NAMALWA (cell line): ENCODE measurements around the gene NDUFV2.
"Not testable (repeated sequence)": the region's sequence is repeated elsewhere in the genome, so short reads cannot be mapped to it uniquely, and the experiment has no call there.

Experiments used
- DNase-seq: peaks from one replicate; pipeline ENCODE4 v3.0.0-alpha.2; 2015; ENCODE audit warnings: low spot score

NDUFV2 gene

DNA sequence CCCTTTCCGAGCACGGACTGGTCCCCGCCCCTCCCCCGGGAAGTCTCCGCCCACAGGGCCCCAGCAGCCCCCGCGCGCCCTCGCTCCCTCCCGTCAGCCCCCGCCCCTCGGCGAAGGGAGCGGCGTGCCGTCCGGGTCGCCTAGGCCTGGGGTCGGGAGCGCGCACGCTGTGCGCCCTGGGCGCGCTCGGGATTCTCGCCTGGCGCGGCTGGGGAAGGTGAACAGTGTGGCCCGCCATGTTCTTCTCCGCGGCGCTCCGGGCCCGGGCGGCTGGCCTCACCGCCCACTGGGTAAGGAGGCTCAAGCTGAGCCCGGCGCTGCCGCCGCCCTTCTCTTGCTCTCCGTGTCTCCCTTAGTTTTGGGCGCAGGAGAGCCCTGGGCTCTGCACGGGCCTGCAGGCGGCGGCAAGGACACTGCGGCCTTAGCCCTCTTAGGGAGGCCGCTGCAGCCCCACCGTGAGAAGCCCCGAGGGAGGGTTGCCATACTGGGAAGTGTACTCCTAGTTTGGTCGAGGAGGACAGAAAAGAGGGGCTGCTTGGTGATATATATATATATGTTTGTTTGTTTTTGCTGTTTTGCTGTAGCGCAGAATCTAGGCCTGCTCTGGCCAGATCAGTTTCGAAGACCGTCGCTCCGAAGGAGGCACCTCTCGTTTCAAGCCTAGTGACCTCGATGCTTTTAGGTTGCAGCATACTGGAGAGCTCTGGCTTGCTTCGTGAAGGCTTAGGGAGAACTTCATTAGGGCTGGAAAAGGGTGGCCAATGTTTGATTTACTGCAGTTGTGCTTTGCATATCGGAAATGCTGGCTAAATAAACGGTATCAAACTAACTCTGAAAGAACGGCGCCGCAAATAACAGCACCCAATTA lies at the start of gene NDUFV2:
Gene NDUFV2, plus strand, starts transcription at position 192 of the 868 bp plus-strand sequence. Its CDS starts 45 bp downstream, at position 237.
- DNase-seq: peak; percentile 96

DNA sequence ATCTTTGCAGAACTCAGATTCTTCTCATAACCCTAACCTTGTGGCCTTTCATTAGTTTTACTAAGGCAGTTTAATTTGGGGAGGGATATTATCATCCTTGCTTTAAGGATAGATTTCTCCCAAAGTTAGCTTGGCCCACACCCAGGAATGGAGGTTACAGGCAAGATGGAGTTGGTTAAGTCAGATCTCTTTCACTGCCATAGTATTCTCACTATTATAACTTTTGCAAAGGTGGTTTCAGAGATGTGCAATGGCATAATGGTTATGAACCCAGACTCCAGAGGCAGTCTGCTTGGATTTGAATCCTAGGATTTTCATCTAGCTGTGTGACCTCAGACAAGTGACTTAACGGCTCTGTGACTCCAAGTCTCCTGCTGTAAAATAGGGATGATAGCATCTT lies 48.7 kb upstream of the NDUFV2 start:
- no peak for DNase-seq

DNA sequence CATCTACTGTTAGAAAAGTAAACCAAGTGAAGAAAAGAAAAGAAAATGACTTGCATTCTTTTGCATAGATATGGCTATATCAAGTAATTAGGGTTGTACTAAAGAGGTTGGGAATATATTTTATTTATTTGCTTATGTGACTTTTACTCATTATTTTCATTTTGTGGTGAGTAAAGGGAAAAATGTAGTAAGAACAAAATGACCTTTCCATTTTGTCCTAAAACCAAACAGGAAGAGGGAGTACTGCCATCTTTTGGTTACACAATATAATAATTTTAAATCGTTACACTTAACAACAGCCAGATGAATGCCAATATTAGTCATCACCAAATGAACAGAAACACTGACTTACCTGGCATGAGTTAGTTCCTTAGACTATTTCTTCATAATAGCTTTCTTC lies 47.3 kb upstream of the NDUFV2 start:
- peak; percentile 15 for DNase-seq

DNA sequence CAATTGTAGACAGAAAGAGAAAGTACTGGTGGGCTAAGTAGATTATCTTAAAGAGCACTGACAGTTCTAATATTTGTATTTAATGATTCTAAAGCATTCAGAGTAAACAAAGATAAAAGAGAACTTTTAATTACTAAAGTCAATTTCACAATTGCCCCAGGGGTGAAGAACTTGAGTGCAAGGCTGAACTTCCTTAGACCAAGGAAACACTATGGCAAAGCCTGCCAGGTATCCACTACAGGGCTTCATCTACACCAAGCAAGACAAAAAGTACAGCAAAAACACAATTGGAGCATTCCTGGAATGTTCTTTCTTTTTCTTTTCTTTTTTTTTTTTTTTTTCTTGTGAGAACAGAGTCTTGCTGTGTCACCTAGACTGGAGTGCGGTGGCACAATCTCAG lies 46.9 kb upstream of the NDUFV2 start:
- no peak for DNase-seq

DNA sequence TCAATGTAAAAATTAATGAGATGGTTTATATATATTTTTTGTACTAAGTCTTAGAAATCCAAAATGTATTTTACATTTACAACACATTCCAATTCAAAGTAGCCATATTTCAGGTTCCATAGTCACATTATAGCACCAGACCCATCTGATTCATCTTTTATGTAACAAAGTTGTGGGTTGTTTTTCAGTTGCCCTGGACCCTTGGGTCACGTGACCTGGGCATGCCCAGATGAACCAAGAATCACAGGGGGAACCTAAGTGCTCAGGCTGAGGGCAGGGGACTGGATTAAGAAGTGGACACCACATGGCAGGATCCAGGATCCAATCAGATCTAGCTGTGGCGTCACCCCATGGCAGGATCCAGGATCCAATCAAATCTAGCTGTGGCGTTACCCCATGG lies 44.9 kb upstream of the NDUFV2 start:
- DNase-seq: no peak

DNA sequence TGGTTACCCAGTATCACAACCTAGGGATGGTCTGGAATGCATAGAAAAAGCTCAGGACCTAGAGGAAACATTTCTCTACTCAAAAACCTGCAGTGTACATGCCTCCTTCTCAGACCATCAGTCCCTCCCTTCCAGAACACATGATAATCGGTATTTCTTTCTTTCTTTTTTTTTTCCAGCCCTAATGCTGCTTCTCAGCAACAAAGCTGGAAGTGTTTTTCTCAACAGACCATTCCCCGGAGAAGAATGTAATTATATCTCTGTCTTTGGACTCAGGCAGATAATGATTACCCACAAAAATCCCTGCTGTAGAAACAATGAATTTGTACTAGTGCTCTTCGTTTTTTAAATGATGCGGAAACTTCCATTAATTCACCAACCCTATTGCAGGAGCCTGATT lies 44.1 kb upstream of the NDUFV2 start:
- no peak for DNase-seq

DNA sequence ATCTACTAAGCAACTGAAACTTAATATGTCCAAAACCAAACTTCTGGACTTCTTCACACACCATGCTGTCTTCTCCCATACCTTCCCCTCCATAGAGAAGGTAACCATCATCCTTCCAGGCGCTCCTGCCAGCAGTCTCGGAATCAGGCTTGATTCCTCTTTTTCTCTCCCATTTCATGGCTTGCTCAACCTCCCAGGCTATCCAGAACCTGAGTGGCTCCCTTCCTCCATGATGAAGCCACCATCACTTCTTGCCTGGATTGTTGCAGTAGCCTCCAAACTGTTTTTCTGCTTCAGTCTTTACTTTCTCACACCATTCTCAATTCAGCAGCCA lies 40.1 kb upstream of the NDUFV2 start:
- no peak for DNase-seq

DNA sequence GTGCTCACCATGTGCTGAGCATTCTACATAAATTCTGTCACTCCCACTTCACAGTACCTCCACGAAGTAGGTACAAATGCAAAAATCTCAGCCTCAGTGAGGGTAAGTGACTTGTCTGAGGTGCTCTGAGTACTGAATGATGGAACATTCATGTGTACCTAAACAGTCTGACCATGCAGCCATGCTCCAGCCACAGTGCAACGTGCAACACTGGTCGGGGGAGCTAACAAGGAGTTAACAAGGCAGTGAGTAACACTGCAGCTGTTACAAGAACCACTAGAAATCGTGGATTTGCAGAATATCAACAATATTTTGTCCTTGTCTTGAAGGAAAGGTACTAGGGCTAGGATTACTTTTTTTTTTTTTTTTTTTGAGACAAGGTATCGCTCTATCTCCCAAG lies 36.6 kb upstream of the NDUFV2 start:
- DNase-seq: no peak

DNA sequence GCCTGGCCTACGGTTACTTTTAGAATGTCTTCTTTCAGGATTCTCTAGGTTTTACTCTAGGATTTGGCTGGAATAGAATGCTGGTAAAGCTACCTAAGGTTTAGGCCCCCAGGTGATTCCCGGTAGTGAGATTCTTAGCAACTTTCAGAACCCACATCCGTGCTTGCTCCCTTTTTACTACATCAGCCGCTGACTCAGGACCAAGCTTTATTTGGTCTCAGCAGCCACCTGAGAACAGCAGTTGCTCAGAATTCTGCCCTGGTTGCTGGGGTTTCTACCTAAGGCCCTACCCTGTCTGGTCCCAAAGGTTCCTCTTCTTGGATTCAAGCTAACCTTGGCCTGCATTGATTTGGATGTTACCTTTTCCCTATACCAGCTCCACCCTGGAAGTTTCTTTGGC lies 36.1 kb upstream of the NDUFV2 start:
- DNase-seq: no peak

DNA sequence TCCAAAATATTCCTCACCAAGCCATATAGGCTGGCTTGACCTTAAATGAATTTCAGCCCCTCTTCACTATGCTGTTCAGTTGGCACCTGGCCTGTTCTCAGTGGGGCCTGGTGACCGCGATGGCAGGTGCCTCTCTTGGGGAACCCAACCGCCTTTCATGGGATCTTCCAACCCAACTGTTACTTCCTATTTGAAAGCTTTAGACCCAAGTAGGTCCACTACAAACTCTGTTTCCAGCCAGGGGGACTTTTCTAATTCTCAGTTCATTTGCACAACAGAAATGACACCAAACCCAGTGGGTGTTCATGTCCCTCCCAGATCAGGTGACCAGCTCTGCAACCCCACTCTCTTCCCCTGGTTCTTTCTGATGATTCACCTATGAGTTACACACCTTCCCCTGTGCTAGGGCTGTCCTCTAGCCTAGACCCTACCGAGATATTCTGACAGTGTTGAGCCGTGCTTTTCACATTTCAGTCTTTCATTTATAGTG lies 35.6 kb upstream of the NDUFV2 start:
- DNase-seq: peak; percentile 37

DNA sequence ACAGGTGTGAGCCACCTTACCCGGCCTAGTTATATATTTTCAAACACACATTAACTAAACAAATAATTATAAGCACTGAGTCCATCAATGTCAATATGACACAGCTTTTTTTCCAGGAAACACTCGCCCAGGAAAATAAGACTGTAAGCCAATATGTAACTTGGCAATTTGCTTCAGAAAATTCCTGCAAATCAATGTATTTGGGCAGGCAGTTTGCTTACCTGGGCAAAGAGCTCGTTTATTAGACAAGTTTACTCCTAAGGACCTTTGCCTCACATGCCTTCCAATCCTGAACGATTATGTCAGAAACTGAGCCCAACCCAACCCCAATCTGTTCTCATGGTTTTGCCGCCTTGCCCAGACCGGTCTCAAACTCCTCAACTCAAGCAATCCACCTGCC lies 34.7 kb upstream of the NDUFV2 start:
- no peak for DNase-seq

DNA sequence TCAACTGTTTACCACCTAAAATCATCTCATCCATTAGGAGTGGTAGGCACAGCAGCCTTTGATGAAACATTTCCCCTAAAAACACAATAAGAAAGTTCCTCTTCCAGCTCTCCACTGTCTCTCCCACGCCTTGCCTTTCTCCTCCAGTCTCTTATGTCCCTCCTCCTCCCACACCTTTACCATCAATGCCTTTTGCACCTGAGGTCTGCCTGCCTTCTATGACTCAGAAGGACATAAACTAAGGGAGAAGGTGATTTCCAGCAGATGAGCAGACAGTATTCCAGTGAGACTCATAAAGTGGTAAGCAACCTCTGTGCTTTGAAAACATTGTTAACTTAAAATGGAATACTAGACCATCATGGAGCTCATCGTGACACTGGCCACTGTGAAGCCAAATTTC lies 34.2 kb upstream of the NDUFV2 start:
- DNase-seq: no peak

DNA sequence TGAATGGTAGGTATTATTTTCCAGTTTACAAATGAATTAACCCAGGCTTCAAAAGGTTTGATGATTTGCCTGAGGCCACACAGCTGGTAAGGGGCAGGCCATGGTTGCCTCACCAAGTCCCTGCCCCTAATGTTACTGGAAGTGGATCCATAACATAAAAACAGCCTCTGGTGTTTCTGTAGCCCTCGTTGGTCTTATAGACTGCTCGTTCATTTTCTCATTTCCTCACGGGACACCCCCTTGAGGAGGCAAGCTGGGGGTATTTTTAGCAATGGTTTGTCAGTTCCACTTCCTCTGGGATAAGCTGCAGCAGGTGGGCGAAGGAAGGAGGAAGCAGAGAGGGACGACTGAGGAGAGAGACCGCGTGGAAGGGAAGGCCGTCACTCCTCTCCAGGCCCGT lies 32.9 kb upstream of the NDUFV2 start:
- DNase-seq: no peak

DNA sequence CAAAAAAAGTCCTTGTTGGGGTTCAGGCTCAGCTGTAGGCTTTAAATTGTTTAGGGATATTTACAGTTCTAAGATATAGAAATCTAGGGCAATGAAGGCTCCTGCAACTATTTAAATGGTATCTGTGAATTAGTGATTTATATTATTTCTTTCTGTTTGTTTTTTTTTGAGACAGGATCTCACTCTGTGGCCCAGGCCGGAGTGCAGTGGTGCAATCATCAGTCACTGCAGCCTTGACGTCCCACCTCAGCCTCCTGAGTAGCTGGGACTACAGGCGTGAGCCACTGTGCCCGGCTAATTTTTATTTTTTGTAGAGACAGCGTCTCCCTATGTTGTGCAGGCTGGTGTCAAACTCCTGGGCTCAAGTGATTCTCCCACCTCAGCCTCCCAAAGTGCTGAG lies 32.3 kb upstream of the NDUFV2 start:
- no peak for DNase-seq

DNA sequence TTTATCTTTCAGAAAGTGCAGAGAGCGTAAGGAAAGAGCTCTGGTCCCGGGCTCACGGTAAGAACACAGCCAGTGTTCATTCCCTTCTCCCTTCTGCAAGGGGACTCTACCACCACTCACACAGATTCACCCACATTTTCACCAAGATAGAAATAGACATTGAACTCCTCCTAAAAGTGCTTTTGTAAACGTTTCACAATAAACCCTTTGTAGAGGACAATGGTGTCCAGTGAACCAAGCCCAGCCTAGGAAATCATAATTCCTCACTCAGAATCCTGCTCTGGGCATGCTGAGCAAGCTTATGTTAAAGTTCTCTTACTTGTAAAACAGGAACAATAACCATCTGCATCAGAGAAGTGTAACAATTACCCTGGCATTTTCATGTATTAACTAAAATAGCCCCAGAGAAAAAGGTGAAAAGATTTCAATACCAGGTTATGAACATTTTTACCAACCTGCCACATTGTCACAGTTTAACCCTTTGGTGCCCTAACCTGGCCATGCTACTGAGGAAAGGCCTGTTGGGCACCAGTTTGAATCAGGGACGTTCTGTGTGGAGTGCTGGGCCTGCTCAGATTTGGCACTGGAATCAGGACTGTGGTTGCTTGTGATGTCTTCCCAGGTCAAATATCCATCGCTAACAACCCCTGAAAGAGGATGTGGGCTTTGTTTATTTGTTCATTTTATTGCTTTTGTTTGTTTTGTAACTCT lies 22.5 kb upstream of the NDUFV2 start:
- no peak for DNase-seq

DNA sequence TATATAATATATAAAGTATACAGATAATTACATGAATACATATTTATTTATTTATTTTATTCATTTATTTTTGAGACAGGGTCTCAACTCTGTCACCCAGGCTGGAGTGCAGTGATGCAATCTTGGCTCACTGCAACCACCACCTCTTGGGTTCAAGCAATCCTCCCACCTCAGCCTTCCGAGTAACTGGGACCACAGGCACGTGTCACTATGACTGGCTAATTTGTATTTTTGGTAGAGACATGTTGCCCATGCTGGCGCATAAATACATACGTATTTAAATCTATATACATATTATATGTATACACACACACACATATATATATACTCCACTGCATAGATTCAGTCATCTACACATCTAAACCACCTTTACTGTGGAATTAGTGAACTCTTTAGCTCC lies 20.6 kb upstream of the NDUFV2 start:
- DNase-seq: no peak

DNA sequence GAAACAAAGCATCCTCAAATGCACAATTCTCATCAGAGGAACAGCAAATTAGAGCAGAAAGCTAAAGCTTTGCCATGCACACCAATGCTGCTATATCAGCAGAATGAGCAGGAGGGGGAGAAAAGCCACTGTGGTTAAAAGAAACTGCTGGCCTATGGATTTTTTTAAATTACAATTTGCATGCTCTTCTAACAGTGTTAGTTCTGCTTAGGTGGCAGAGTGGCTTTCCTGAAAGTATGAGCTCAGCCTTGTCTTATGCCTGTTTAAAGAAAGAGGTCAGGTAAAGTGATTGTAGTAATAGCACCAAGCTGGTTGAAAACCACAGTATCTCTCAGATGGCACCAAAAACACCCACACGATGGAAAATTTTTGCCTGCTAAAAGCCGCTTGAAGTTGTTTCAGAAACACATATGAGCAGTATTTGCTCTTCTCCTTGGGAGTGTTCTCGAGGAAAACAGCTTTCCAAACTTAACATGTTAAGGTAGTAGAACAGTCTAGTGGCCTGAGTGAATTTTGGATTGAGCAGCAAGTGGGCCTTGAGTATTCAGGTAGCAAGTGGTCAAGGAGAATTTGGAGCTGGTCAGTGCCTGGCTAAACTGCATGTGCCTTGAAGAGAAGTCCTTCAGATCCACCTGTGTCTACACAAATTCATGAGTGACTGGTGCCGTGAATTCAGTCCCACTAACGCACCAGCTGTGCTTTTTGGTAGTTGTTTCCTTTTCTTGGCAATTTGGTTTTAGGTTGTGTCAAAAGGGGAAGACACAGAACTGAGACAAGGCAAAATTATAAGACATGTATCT lies 19.6 kb upstream of the NDUFV2 start:
- no peak for DNase-seq

DNA sequence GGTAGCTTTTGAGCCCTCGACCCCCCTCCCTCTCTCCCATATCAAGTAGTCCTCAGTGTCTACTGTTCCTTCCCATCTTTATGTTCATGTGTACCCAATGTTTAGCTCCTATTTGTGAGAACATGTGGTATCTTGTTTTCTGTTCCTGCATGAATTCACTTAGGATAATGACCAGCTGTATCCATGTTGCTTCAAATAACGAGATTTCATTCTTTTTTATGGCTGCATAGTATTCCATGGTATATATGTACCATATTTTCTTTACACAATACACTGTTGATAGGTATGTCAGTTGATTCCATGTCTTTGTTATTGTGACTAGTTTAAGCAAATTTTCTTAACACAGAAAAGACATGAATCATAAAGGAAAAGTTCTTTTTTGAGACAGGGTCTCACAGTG lies 16.5 kb upstream of the NDUFV2 start:
- DNase-seq: no peak

DNA sequence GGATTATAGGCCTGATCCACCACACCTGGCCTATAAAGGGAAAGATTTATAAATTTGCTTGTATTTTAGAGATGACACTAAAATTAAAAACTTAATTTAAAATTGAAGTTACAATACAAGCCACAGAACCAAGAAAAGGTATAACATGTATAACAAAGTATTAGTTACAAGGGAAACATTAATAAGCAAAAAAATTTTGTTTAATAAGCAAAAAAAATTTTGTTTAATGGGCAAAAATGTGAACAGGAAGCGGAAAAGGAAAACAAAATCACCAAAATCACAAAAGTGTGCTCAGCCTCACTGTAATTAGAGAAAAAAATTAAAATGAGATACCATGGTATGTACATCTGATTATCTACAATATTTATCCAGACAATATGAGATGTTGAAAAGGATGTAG lies 15.9 kb upstream of the NDUFV2 start:
- DNase-seq: no peak

DNA sequence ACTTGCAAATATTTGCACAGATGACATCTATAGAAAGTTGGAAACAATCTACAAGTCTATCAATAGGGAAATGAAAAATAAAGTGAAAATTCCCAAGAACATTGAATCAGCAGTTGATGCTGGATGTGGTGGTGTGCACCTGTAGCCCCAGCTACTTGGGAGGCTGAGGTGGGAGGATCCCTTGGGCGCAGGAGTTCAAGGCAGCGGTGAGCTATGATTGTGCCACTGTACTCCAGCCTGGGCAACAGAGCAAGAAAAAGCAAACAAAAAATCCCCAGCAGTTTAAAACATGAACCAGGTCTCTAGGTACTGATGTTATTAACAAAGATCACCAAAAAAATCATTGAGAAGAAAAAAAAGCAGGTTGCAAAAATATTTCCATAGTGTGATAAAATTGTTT lies 15.4 kb upstream of the NDUFV2 start:
- DNase-seq: no peak

DNA sequence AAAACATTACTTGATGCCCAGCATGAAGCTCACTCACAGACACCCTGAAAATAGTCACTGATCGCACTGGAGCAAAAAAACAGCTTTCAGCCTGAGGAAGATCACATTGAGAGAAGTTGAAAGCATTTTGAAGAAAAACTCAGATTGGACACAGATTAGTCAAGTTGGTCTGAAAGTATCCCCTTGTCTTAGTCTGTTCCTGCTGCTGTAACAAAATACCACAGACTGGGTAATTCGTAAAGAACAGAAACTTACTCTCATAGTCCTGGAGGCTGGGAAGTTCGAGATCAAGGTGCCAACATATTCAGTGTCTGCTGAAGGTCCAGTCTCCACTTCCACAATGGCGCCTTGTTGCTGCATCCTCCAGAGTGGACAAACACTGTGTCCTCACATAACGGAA lies 14.2 kb upstream of the NDUFV2 start:
- no peak for DNase-seq

DNA sequence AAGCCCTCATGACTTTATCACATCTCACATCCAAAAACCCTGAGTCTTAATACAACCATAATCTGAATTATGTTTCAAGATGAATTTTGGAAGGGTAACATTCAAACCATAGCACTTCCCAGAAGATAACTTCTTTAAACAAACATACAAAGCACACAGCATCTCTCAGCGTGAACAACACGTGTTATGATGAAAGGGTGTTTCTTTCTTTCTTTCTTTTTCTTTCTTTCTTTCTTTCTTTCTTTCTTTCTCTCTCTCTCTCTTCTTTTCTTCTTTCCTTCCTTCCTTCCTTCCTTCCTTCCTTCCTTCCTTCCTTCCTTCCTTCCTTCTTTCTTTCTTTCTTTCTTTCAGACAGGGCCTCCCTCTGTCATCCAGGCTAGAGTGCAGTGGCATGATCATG lies 13.8 kb upstream of the NDUFV2 start:
- DNase-seq: not testable (repeated sequence)

DNA sequence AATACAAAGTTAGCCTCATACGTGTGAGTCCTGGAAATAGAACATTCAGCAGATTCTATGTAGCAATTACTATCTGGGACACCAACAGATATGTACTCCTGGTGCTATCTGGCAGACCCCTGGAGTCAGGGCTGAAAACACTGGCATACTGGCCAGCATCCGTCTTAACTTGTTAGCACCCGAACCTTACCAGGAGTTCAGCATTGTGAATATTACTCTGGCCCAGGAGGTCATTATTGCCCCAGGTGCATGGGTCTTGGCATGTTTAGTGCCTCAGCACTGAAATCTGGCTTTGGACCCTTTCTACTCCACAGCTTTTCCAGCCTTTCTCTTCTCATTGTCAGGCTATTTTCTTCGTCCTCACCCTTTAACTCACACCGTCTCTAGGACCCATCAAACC lies 11.9 kb upstream of the NDUFV2 start:
- no peak for DNase-seq
